Hepatocyte (in vitro differentiated cells): ENCODE measurements around the gene GHR. TPM values are rescaled to one million over a fixed set of nuclear protein-coding genes. Genes with fewer than 3 reads are reported as not detected.

Experiments used
- DNase-seq: peaks from one replicate; pipeline ENCODE4 v3.0.0-alpha.2; 2016; ENCODE audit warnings: low spot score
- H2AFZ ChIP-seq: fragments of 200-600 bp; sonication (generic); 2 replicates; pipeline ENCODE4 v1.6.0; 2016; ENCODE audit warnings: antibody characterized with exemption, mild to moderate bottlenecking
- H3K27ac ChIP-seq: fragments of 200-600 bp; sonication (generic); 2 replicates; pipeline ENCODE4 v1.5.1; 2016; ENCODE audit warnings: mild to moderate bottlenecking
- H3K27me3 ChIP-seq: fragments of 200-600 bp; sonication (generic); 2 replicates; pipeline ENCODE4 v1.6.1; 2016
- H3K36me3 ChIP-seq: fragments of 200-600 bp; sonication (generic); replicated peaks from 2 replicates; pipeline ENCODE4 v1.5.1; 2016; ENCODE audit warnings: low read depth; ENCODE audit not compliant: insufficient read depth
- H3K4me1 ChIP-seq: fragments of 200-600 bp; sonication (generic); 2 replicates; pipeline ENCODE4 v1.5.1; 2016; ENCODE audit warnings: mild to moderate bottlenecking, moderate library complexity; ENCODE audit not compliant: insufficient read depth
- H3K4me2 ChIP-seq: fragments of 200-600 bp; sonication (generic); 2 replicates; pipeline ENCODE4 v1.6.0; 2016
- H3K4me3 ChIP-seq: fragments of 200-600 bp; sonication (generic); 2 replicates; pipeline ENCODE4 v1.5.1; 2016; ENCODE audit warnings: mild to moderate bottlenecking
- H3K79me2 ChIP-seq: fragments of 200-600 bp; sonication (generic); 2 replicates; pipeline ENCODE4 v1.6.0; 2017; ENCODE audit warnings: mild to moderate bottlenecking
- H3K9me2 ChIP-seq: fragments of 200-600 bp; sonication (generic); replicated peaks from 2 replicates; pipeline ENCODE4 v1.6.0; 2017; ENCODE audit warnings: mild to moderate bottlenecking; ENCODE audit not compliant: insufficient read depth
- H3K9me3 ChIP-seq: fragments of 200-600 bp; sonication (generic); 2 replicates; pipeline ENCODE4 v1.5.1; 2016; ENCODE audit warnings: low read depth, mild to moderate bottlenecking
- H4K20me1 ChIP-seq: fragments of 200-600 bp; sonication (generic); 2 replicates; pipeline ENCODE4 v1.6.0; 2016; ENCODE audit warnings: mild to moderate bottlenecking; ENCODE audit not compliant: insufficient read depth, poor library complexity, severe bottlenecking
- CTCF ChIP-seq: fragments of 200-600 bp; sonication (generic); IDR thresholded peaks from 2 replicates; pipeline ENCODE4 v1.5.1; 2016; ENCODE audit warnings: antibody characterized with exemption, mild to moderate bottlenecking; ENCODE audit not compliant: poor library complexity
- EZH2 ChIP-seq: fragments of 200-600 bp; sonication (generic); IDR thresholded peaks from 2 replicates; pipeline ENCODE4 v1.6.1; 2016; ENCODE audit warnings: antibody characterized with exemption, mild to moderate bottlenecking, borderline replicate concordance
- EZH2phosphoT487 ChIP-seq: fragments of 200-600 bp; sonication (generic); IDR thresholded peaks from one replicate; pipeline ENCODE4 v1.6.1; 2018; ENCODE audit warnings: antibody characterized with exemption, mild to moderate bottlenecking, low read depth, moderate library complexity; ENCODE audit not compliant: unreplicated experiment, severe bottlenecking
- WGBS: methylation state at CpG from one replicate; pipeline ENCODE4 v1.1.6; 2016; ENCODE audit warnings: low lambda C conversion rate; ENCODE audit errors: missing lambda C conversion rate; 5-methylcytosine and 5-hydroxymethylcytosine counted together
- polyA plus RNA-seq: library from polyadenylated mRNA; unstranded; fragments of >200 nt; fragmentation: Nextera tagmentation; extraction: Ambion mirVana; gene quantifications from 2 replicates; pipeline ENCODE4 v1.2.1, GENCODE V29; 2016
- total RNA-seq: library from RNA; depleted of rRNA; stranded (reverse); fragments of >200 nt; gene quantifications from 2 replicates; pipeline ENCODE4 v1.2.3, GENCODE V29; 2014

The GHR gene
- total and polyA plus RNA-seq, 2 experiments from 2014 or later, result 14.4 to 24.3 TPM

GRCh38 chr5:42583322-42583721 is 160.1 kb downstream of the GHR start:
- H3K4me2 ChIP-seq, result no peak overlapping the region
- no peaks in the 10 kb centered on the region for H3K79me2 ChIP-seq
- H3K36me3 ChIP-seq, result no peaks in the 10 kb centered on the region
- H3K9me2 ChIP-seq, result no peaks in the 10 kb centered on the region
- H3K27ac ChIP-seq, result no peak overlapping the region
- peak; percentile 73 for TF ChIP-seq CTCF
- no peak for TF ChIP-seq EZH2phosphoT487
- no peaks in the 10 kb centered on the region for H4K20me1 ChIP-seq
- H3K27me3 ChIP-seq, result no peaks in the 10 kb centered on the region
- WGBS, result 39% methylated on average over 4 of the region's 4 CpGs
- no peak overlapping the region for H3K4me3 ChIP-seq
- H2AFZ ChIP-seq, result no peak overlapping the region
- H3K4me1 ChIP-seq, result peaks cover 14% of the 10 kb centered on the region
- DNase-seq, result peak; percentile 80
- no peaks in the 10 kb centered on the region for H3K9me3 ChIP-seq

- WGBS, result 43% methylated on average over 4 of the region's 4 CpGs
- peaks cover 29% of the 10 kb centered on the region for H3K4me1 ChIP-seq
Measured at GRCh38 chr5:42586625-42587024, 163.4 kb downstream of the GHR start.

GRCh38 chr5:42587096-42587723 is 164.0 kb downstream of the GHR start:
- H3K79me2 ChIP-seq, result no peaks in the 10 kb centered on the region
- H3K4me2 ChIP-seq, result peak overlapping the region; percentile 57
- no peaks in the 10 kb centered on the region for H3K9me3 ChIP-seq
- H3K4me1 ChIP-seq, result peaks cover 35% of the 10 kb centered on the region
- H3K9me2 ChIP-seq, result no peaks in the 10 kb centered on the region
- no peaks in the 10 kb centered on the region for H3K36me3 ChIP-seq
- no peaks in the 10 kb centered on the region for H4K20me1 ChIP-seq
- no peaks in the 10 kb centered on the region for H3K27me3 ChIP-seq
- TF ChIP-seq EZH2phosphoT487 (no peak), EZH2 (no peak), CTCF (no peak)
- no peak overlapping the region for H2AFZ ChIP-seq
- peak overlapping the region; percentile 30 for H3K27ac ChIP-seq
- no peak for DNase-seq
- no peak overlapping the region for H3K4me3 ChIP-seq
- 52% methylated on average over 4 of the region's 4 CpGs for WGBS

More at GRCh38 chr5:42586625-42587024, 163.4 kb downstream of the GHR start:
- H3K27ac ChIP-seq, result no peak overlapping the region
- H3K4me2 ChIP-seq, result peak overlapping the region; percentile 57
- no peaks in the 10 kb centered on the region for H3K9me2 ChIP-seq
- TF ChIP-seq CTCF (no peak), EZH2 (no peak), EZH2phosphoT487 (no peak)
- H4K20me1 ChIP-seq, result no peaks in the 10 kb centered on the region
- no peak overlapping the region for H3K4me3 ChIP-seq
- no peaks in the 10 kb centered on the region for H3K79me2 ChIP-seq
- no peaks in the 10 kb centered on the region for H3K9me3 ChIP-seq
- no peak for DNase-seq
- H2AFZ ChIP-seq, result no peak overlapping the region
- no peaks in the 10 kb centered on the region for H3K36me3 ChIP-seq
- H3K27me3 ChIP-seq, result no peaks in the 10 kb centered on the region
